ENCODE results near the gene CHD9NB.
A peak's percentile ranks its signal among the peaks of the same experiment; 100 is the strongest.

Gene CHD9NB

DNA sequence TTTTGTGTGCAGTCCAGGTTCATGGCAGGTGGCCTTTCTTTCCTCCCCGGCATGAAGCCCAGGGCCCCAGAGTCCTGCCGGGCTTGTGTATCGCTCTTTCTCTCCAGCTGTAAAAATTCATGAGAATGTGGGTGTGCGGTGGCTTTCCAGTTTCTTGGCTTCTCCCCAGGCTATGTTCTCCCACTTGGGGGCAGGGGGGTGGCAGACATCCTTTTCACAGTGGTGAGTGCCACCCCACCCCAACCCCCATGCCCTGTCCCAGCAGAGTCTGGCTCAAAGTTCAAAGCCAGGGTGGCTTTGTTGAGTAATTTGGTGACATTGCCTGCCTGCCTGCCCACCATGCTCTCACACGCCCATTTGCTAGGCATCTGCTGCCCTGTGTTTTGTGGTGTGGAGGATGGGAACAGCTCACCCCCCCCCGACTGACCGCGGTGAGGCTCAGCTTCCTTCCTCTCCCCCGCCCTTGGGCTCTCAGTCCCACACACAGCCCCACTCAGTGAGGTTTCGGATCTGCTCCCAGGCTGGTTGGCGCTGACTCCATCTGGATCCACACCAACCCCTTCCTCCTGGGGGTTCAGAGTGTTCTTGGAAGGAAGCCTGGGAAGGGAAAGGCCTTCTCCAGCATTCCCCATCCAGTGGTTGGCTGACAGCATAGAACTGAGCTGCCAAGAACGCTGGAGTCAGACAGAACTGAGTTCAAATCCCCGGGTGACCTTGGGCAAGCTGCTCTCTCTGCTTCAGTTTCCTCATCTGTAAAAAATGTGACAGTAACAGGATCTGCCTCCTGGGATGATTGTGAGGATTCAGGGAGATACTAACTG is 38.1 kb upstream of the CHD9NB start:
- Histone ChIP-seq H3K36me3 (replicated peaks in 1 of 2; ENCODE audit: control insufficient read depth in 2 of 2, insufficient read depth in 2 of 2, low read length in 2 of 2) (peaks cover 0 to 1% of the 10 kb centered on the region in 2 donors), H3K9me3 (replicated peaks in 1 of 2; ENCODE audit: control insufficient read depth in 2 of 2, insufficient read depth in 1 of 2, low read depth in 1 of 2, low read length in 2 of 2) (no peaks in the 10 kb centered on the region), H3K4me1 (ENCODE audit: control insufficient read depth in 2 of 2, insufficient read depth in 1 of 2, low read depth in 1 of 2, low read length in 2 of 2) (peaks cover 22 to 25% of the 10 kb centered on the region in 2 donors), H3K23ac (ENCODE audit: low read depth, low read length, poor library complexity) (no peak overlapping the region), H3K9ac (ENCODE audit: low read depth, low read length, poor library complexity) (no peak overlapping the region), H3K4me2 (ENCODE audit: insufficient read depth, low read length, poor library complexity, severe bottlenecking) (no peak overlapping the region), H2BK15ac (ENCODE audit: low read length) (no peak overlapping the region), H2AFZ (ENCODE audit: low read length) (no peak overlapping the region), H3K4ac (ENCODE audit: low read length) (no peak overlapping the region), H2AK5ac (ENCODE audit: low read depth, low read length) (peak overlapping the region; percentile 59), H2BK5ac (ENCODE audit: low read length) (no peak overlapping the region), H4K91ac (ENCODE audit: low read depth, low read length, poor library complexity) (no peak overlapping the region), H3K14ac (ENCODE audit: low read length) (no peak overlapping the region), H3K79me1 (ENCODE audit: low read depth, low read length) (peaks cover 4% of the 10 kb centered on the region), H4K8ac (ENCODE audit: low read depth, low read length) (no peak overlapping the region), H2BK12ac (ENCODE audit: low read length) (no peak overlapping the region), H3K27ac (replicated peaks; ENCODE audit: low read length) (peak overlapping the region; percentile 20), H3K18ac (ENCODE audit: low read length) (peak overlapping the region; percentile 20), H3K27me3 (ENCODE audit: control insufficient read depth in 3 of 3, insufficient read depth in 3 of 3, low read depth in 1 of 3, low read length in 3 of 3) (no peaks in the 10 kb centered on the region), H3K4me3 (ENCODE audit: low read length in 2 of 2) (no peak overlapping the region), H2BK120ac (ENCODE audit: low read depth, low read length) (no peak overlapping the region)
- WGBS, 2 donors (ENCODE audit: extremely low coverage in 2 of 2, insufficient read length in 2 of 2, insufficient replicate concordance in 1 of 2): no CpG with 5 or more reads among the region's 13 CpGs
- DNase-seq (ENCODE audit: low spot score): no peak

DNA sequence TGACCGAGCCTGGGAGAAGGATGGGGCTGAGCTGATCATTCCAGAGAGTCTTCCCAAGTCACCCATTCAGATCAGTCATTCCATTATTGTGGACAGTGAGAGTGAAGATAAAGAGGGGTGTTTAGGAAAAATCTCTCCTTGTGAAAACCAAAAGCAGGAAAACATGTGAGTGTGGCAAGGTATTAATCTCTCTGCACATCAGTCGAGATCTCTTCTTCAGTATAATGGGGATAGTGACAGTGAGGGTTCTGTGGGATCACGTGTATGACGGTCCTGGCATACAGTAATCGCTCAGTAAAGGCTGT is 37.5 kb upstream of the CHD9NB start:
- peaks cover 0 to 1% of the 10 kb centered on the region in 2 donors for H3K36me3 ChIP-seq (replicated peaks in 1 of 2; ENCODE audit: control insufficient read depth in 2 of 2, insufficient read depth in 2 of 2, low read length in 2 of 2)
- no peaks in the 10 kb centered on the region for H3K9me3 ChIP-seq (replicated peaks in 1 of 2; ENCODE audit: control insufficient read depth in 2 of 2, insufficient read depth in 1 of 2, low read depth in 1 of 2, low read length in 2 of 2)
- no peak overlapping the region for H2BK5ac ChIP-seq (ENCODE audit: low read length)
- H2BK120ac ChIP-seq (ENCODE audit: low read depth, low read length): no peak overlapping the region
- no peak overlapping the region for H3K4me3 ChIP-seq (ENCODE audit: low read length in 2 of 2)
- no peak overlapping the region for H3K9ac ChIP-seq (ENCODE audit: low read depth, low read length, poor library complexity)
- no peak overlapping the region for H2AK5ac ChIP-seq (ENCODE audit: low read depth, low read length)
- no peak overlapping the region for H2BK15ac ChIP-seq (ENCODE audit: low read length)
- peak overlapping the region; percentile 20 for H3K18ac ChIP-seq (ENCODE audit: low read length)
- WGBS, 2 donors (ENCODE audit: extremely low coverage in 2 of 2, insufficient read length in 2 of 2, insufficient replicate concordance in 1 of 2): no CpG with 5 or more reads among the region's 5 CpGs
- no peak overlapping the region for H2BK12ac ChIP-seq (ENCODE audit: low read length)
- no peak overlapping the region for H3K14ac ChIP-seq (ENCODE audit: low read length)
- H3K4me2 ChIP-seq (ENCODE audit: insufficient read depth, low read length, poor library complexity, severe bottlenecking): no peak overlapping the region
- no peak for DNase-seq (ENCODE audit: low spot score)
- no peaks in the 10 kb centered on the region for H3K27me3 ChIP-seq (ENCODE audit: control insufficient read depth in 3 of 3, insufficient read depth in 3 of 3, low read depth in 1 of 3, low read length in 3 of 3)
- H3K79me1 ChIP-seq (ENCODE audit: low read depth, low read length): peaks cover 4% of the 10 kb centered on the region
- no peak overlapping the region for H3K4ac ChIP-seq (ENCODE audit: low read length)
- peaks cover 22 to 31% of the 10 kb centered on the region in 2 donors for H3K4me1 ChIP-seq (ENCODE audit: control insufficient read depth in 2 of 2, insufficient read depth in 1 of 2, low read depth in 1 of 2, low read length in 2 of 2)
- H4K91ac ChIP-seq (ENCODE audit: low read depth, low read length, poor library complexity): no peak overlapping the region
- no peak overlapping the region for H4K8ac ChIP-seq (ENCODE audit: low read depth, low read length)
- H3K23ac ChIP-seq (ENCODE audit: low read depth, low read length, poor library complexity): no peak overlapping the region
- no peak overlapping the region for H2AFZ ChIP-seq (ENCODE audit: low read length)
- peak overlapping the region; percentile 20 for H3K27ac ChIP-seq (replicated peaks; ENCODE audit: low read length)

DNA sequence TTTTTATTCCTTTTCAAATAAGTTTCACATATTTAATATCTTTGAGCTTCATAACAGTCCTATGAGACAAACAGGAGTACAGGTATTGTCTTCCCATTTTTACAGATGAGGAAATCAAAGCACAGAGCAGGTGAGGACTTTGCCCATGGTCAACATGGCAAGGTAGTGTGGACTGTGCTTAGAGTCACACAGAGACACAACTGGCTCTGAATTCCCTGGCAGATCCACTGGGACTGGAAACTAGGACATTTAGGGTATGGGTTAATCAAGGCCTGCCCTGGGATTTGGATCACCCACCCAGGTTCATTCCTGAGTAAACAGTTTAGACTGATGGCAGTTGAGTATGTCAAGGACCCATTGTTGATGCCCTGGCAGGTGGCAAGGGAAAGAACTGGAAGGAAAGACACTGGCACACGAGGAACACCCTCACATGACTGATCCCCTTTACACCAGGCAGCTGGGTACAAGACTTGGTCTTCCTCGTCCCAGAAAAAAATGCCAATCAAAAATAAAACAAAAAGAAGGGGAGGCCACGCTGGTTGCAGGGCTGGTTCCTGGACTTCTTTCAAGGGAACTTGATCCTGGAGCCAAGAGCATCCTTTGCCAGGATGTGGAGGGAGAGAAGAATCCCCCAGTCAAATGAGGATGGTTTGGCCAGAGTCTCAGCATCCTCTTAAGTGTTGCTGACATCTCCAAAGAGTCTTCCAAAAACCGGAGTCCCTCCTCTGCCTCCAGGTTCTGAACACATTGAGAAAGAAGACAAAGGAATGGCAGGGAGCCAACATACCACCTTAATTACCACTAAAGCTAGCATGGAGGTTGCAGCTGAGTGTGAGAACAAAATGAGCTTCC is 37.0 kb upstream of the CHD9NB start:
- Histone ChIP-seq H2BK12ac (ENCODE audit: low read length) (no peak overlapping the region), H2BK5ac (ENCODE audit: low read length) (no peak overlapping the region), H4K8ac (ENCODE audit: low read depth, low read length) (no peak overlapping the region), H3K4me2 (ENCODE audit: insufficient read depth, low read length, poor library complexity, severe bottlenecking) (no peak overlapping the region), H3K4me3 (ENCODE audit: low read length in 2 of 2) (no peak overlapping the region), H3K27me3 (ENCODE audit: control insufficient read depth in 3 of 3, insufficient read depth in 3 of 3, low read depth in 1 of 3, low read length in 3 of 3) (no peaks in the 10 kb centered on the region), H3K4me1 (ENCODE audit: control insufficient read depth in 2 of 2, insufficient read depth in 1 of 2, low read depth in 1 of 2, low read length in 2 of 2) (peaks cover 22 to 34% of the 10 kb centered on the region in 2 donors), H3K27ac (replicated peaks; ENCODE audit: low read length) (peak overlapping the region; percentile 20), H2BK15ac (ENCODE audit: low read length) (no peak overlapping the region), H3K36me3 (replicated peaks in 1 of 2; ENCODE audit: control insufficient read depth in 2 of 2, insufficient read depth in 2 of 2, low read length in 2 of 2) (peaks cover 0 to 1% of the 10 kb centered on the region in 2 donors), H2AK5ac (ENCODE audit: low read depth, low read length) (no peak overlapping the region), H2AFZ (ENCODE audit: low read length) (no peak overlapping the region), H3K18ac (ENCODE audit: low read length) (peak overlapping the region; percentile 22), H3K4ac (ENCODE audit: low read length) (no peak overlapping the region), H4K91ac (ENCODE audit: low read depth, low read length, poor library complexity) (no peak overlapping the region), H3K9me3 (replicated peaks in 1 of 2; ENCODE audit: control insufficient read depth in 2 of 2, insufficient read depth in 1 of 2, low read depth in 1 of 2, low read length in 2 of 2) (no peaks in the 10 kb centered on the region), H3K23ac (ENCODE audit: low read depth, low read length, poor library complexity) (no peak overlapping the region), H3K79me1 (ENCODE audit: low read depth, low read length) (peaks cover 4% of the 10 kb centered on the region), H3K9ac (ENCODE audit: low read depth, low read length, poor library complexity) (no peak overlapping the region), H3K14ac (ENCODE audit: low read length) (no peak overlapping the region), H2BK120ac (ENCODE audit: low read depth, low read length) (no peak overlapping the region)
- peak; percentile 29 for DNase-seq (ENCODE audit: low spot score)
- WGBS, 2 donors (ENCODE audit: extremely low coverage in 2 of 2, insufficient read length in 2 of 2, insufficient replicate concordance in 1 of 2): no CpG with 5 or more reads among the region's 4 CpGs

DNA sequence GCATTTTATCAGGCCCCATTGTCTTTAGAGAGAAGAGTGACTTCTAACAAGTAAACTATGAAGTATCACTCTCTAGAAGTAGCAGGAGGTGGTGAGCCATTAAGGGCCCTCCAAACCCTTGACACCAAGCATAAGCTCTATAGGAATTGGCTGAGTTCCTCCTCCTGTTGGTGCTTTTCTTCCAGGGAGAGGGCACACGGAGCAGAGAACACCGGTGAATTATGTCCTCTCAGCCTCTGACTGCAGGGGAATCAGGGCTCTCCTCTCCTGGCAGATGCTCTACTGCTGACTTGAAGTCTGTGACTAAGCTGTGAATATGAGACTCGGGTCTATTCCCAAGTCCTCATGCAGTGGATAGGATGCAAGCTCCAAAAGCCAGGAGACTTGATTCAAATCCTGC is 34.4 kb upstream of the CHD9NB start:
- no peak overlapping the region for H4K8ac ChIP-seq (ENCODE audit: low read depth, low read length)
- H2BK5ac ChIP-seq (ENCODE audit: low read length): no peak overlapping the region
- no peak overlapping the region for H2BK120ac ChIP-seq (ENCODE audit: low read depth, low read length)
- no peak overlapping the region for H3K4me3 ChIP-seq (ENCODE audit: low read length in 2 of 2)
- WGBS, 2 donors (ENCODE audit: extremely low coverage in 2 of 2, insufficient read length in 2 of 2, insufficient replicate concordance in 1 of 2): no CpG with 5 or more reads among the region's 3 CpGs
- no peak overlapping the region for H2BK15ac ChIP-seq (ENCODE audit: low read length)
- no peak overlapping the region for H3K27ac ChIP-seq (replicated peaks; ENCODE audit: low read length)
- H3K4ac ChIP-seq (ENCODE audit: low read length): no peak overlapping the region
- no peak overlapping the region for H3K23ac ChIP-seq (ENCODE audit: low read depth, low read length, poor library complexity)
- no peak for DNase-seq (ENCODE audit: low spot score)
- H3K14ac ChIP-seq (ENCODE audit: low read length): no peak overlapping the region
- H3K9ac ChIP-seq (ENCODE audit: low read depth, low read length, poor library complexity): no peak overlapping the region
- no peaks in the 10 kb centered on the region for H3K79me1 ChIP-seq (ENCODE audit: low read depth, low read length)
- no peak overlapping the region for H3K18ac ChIP-seq (ENCODE audit: low read length)
- H2AK5ac ChIP-seq (ENCODE audit: low read depth, low read length): no peak overlapping the region
- no peaks in the 10 kb centered on the region for H3K9me3 ChIP-seq (replicated peaks in 1 of 2; ENCODE audit: control insufficient read depth in 2 of 2, insufficient read depth in 1 of 2, low read depth in 1 of 2, low read length in 2 of 2)
- H3K36me3 ChIP-seq (replicated peaks in 1 of 2; ENCODE audit: control insufficient read depth in 2 of 2, insufficient read depth in 2 of 2, low read length in 2 of 2): peaks cover 0 to 1% of the 10 kb centered on the region in 2 donors
- H3K4me1 ChIP-seq (ENCODE audit: control insufficient read depth in 2 of 2, insufficient read depth in 1 of 2, low read depth in 1 of 2, low read length in 2 of 2): peaks cover 24 to 31% of the 10 kb centered on the region in 2 donors
- H3K27me3 ChIP-seq (ENCODE audit: control insufficient read depth in 3 of 3, insufficient read depth in 3 of 3, low read depth in 1 of 3, low read length in 3 of 3): no peaks in the 10 kb centered on the region
- no peak overlapping the region for H2AFZ ChIP-seq (ENCODE audit: low read length)
- H4K91ac ChIP-seq (ENCODE audit: low read depth, low read length, poor library complexity): no peak overlapping the region
- H2BK12ac ChIP-seq (ENCODE audit: low read length): no peak overlapping the region
- H3K4me2 ChIP-seq (ENCODE audit: insufficient read depth, low read length, poor library complexity, severe bottlenecking): no peak overlapping the region

Measured in neuronal stem cell (in vitro differentiated cells).